ENCODE data around the gene JPT1.

The JPT1 gene

DNA sequence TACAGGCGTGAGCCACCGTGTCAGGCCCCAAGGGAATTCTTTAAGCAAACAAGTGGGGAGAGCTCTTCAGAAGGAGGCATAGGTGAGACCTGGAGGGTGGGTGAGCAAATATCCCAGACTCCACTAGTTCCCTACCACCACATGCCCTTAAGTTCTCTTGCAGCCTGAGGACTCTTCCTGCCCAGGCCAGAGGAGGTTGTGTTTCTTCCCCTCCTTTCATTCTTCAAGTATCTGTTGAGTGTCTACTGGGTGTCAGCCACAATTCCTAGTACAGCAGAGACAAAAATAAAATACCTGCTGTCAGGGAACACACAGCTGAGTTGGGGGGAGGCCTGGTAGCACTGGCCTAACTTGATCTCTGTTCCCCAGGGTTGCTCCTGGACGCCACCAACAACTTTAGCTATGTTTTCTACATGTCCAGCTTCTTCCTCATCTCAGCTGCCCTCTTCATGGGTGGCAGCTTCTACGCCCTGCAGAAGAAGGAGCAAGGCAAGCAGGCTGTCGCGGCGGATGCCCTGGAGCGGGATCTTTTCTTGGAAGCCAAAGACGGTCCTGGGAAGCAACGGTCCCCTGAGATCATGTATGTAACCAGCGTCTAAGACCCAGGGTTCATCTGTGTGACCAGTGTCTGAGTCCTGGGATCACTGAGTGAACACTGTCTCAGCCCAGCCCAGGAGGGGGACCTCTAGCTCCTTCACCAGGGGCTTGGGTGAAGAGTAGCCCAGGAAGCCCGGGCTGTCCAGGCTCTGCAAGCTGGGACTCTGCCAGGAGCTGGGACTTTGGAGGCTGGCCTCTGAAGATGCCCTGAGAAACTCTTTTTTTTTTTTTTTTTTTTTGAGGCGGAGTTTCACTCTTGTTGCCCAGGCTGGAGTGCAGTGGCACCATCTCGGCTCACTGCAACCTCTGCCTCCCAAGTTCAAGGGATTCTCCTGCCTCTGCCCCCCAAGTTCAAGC is 50.4 kb downstream of the JPT1 start:
- ChIA-PET CTCF (interaction anchor here (0.5 to 2.7 kb wide), 6 partner anchors 8 to 310 kb away, joined by 3 to 21 read pairs (median 6); partner anchors contain the start of gene NT5C), POLR2A (interaction anchor here (1.0 to 1.9 kb wide), 4 partner anchors 16 to 92 kb away, joined by 3 to 18 read pairs (median 4); partner anchors contain the start of genes MRPL58, NT5C and SLC16A5)
- no peak for DNase-seq (ENCODE audit: extremely low spot score)
- TF ChIP-seq LEF1 (IDR thresholded peaks at IDR 0.05; ENCODE audit: borderline replicate concordance) (no peak), ZNF384 (IDR thresholded peaks at IDR 0.05) (0 out of 2 replicates have a peak, but pooled peaks have one; percentile 21)

DNA sequence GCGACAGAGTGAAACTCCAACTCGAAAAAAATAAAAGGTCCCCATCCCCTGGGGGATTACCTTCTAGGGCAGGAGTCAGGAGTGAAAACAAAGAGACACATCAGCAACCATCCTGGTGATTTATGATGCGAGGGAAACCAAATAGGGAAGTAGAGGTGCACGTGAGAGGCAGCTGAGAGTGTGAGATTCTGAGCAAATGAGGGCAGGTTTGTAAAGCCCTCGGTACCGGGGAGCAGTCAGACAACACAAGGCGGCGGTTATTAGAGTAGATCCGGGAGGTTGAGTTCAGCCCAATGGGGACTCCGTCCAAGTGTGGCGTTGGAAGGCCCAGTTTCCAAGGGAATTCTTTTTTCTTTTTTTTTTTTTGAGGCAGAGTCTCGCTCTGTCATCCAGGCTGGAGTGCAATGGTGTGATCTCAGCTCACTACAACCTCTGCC is 51.9 kb downstream of the JPT1 start:
- no peak for TF ChIP-seq SUZ12 (IDR thresholded peaks at IDR 0.05)
- TF ChIP-seq L3MBTL2 (conservative IDR thresholded peaks at IDR 0.05) = no peak; the same call in 1 of the 2 replicates
- no peak for TF ChIP-seq LEF1 (IDR thresholded peaks at IDR 0.05; ENCODE audit: borderline replicate concordance)
- no peak for TF ChIP-seq HDGF (IDR thresholded peaks at IDR 0.05; ENCODE audit: borderline replicate concordance)
- TF ChIP-seq, protein P1, sequence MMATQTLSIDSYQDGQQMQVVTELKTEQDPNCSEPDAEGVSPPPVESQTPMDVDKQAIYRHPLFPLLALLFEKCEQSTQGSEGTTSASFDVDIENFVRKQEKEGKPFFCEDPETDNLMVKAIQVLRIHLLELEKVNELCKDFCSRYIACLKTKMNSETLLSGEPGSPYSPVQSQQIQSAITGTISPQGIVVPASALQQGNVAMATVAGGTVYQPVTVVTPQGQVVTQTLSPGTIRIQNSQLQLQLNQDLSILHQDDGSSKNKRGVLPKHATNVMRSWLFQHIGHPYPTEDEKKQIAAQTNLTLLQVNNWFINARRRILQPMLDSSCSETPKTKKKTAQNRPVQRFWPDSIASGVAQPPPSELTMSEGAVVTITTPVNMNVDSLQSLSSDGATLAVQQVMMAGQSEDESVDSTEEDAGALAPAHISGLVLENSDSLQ (IDR thresholded peaks at IDR 0.05) = peak; percentile 68
- DNase-seq (ENCODE audit: extremely low spot score) = no peak
- ChIA-PET POLR2A (no interaction called here), CTCF (interaction anchor here (0.6 to 0.7 kb wide), 2 partner anchors 137 to 141 kb away, joined by 3 to 4 read pairs; no protein-coding TSS in a partner anchor)

DNA sequence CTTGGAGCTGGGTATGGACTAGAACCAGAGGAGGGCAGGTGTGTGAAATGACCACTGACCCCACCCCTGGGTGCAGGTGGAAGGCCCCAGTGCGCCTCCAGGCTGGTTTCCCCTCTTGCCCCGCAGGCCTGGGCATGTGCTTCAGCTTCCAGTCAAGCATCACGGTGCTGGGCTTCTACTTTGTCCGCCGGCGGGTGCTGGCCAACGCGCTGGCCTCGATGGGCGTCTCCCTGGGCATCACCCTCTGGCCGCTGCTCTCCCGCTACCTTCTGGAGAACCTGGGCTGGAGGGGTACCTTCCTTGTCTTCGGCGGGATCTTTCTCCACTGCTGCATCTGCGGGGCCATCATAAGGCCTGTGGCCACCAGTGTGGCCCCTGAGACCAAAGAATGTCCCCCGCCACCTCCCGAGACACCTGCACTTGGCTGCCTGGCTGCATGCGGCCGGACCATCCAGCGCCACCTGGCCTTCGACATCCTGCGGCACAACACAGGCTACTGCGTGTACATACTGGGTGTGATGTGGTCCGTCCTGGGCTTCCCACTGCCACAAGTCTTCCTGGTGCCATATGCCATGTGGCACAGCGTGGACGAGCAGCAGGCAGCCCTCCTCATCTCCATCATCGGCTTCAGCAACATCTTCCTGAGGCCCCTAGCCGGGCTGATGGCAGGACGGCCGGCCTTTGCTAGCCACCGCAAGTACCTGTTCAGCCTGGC is 54.3 kb downstream of the JPT1 start:
- POLR2A ChIA-PET = interaction anchor here (0.9 kb wide), 1 partner anchor 87 kb away, joined by 3 read pairs; no protein-coding TSS in a partner anchor

DNA sequence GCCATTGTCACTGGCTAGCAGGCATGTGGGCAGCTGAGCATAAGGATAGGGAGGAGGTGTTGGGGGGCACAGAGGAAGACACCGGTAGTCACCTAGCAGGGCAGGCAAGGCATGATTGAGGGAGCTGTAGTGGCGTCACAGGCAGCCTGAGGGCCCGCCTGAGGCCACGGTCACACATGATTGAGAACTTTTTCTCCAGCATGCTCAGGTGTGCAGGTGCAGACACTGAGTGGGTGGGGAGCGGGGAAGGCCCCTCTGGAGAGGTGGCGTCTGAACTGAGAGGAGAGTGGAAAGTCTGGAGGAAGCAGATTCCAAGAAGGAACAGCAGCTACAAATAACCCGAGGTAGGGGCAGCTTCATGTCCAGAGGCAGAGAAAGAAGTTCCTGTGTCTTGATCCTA is 55.5 kb downstream of the JPT1 start:
- POLR2A ChIA-PET = interaction anchor here (0.6 to 0.9 kb wide), 4 partner anchors 11 to 797 kb away, joined by 3 read pairs; partner anchors contain the start of genes ARMC7 and MIF4GD
- no peak for DNase-seq (ENCODE audit: extremely low spot score)
- TF ChIP-seq NFRKB (IDR thresholded peaks at IDR 0.05) (no peak), FOXM1 (IDR thresholded peaks at IDR 0.05; ENCODE audit: borderline replicate concordance) (no peak), SUZ12 (IDR thresholded peaks at IDR 0.05) (no peak), BHLHE40 (IDR thresholded peaks at IDR 0.05; ENCODE audit: borderline replicate concordance) (no peak), HDGF (IDR thresholded peaks at IDR 0.05; ENCODE audit: borderline replicate concordance) (no peak), FOXA1 (IDR thresholded peaks at IDR 0.05) (no peak), SP1 (IDR thresholded peaks at IDR 0.05) (no peak), ELF4 (IDR thresholded peaks at IDR 0.05) (no peak), CTBP1 (IDR thresholded peaks at IDR 0.05; ENCODE audit: borderline replicate concordance) (no peak), LEF1 (IDR thresholded peaks at IDR 0.05; ENCODE audit: borderline replicate concordance) (no peak), TARDBP (IDR thresholded peaks at IDR 0.05) (no peak), L3MBTL2 (conservative IDR thresholded peaks at IDR 0.05) (no peak), ARNT (IDR thresholded peaks at IDR 0.05) (no peak), ZNF384 (IDR thresholded peaks at IDR 0.05) (no peak)
- TF ChIP-seq, protein P1 (IDR thresholded peaks at IDR 0.05) = no peak
- CTCF ChIA-PET = interaction anchor here (0.8 to 1.2 kb wide), 2 partner anchors 12 to 15 kb away, joined by 3 read pairs; no protein-coding TSS in a partner anchor

More for the DNA sequence above, 54.3 kb downstream of the JPT1 start:
- CTCF ChIA-PET = interaction anchor here (0.8 kb wide), 1 partner anchor 13 kb away, joined by 3 read pairs; no protein-coding TSS in a partner anchor
- DNase-seq (ENCODE audit: extremely low spot score) = no peak
- no peak for TF ChIP-seq CTBP1 (IDR thresholded peaks at IDR 0.05; ENCODE audit: borderline replicate concordance)

DNA sequence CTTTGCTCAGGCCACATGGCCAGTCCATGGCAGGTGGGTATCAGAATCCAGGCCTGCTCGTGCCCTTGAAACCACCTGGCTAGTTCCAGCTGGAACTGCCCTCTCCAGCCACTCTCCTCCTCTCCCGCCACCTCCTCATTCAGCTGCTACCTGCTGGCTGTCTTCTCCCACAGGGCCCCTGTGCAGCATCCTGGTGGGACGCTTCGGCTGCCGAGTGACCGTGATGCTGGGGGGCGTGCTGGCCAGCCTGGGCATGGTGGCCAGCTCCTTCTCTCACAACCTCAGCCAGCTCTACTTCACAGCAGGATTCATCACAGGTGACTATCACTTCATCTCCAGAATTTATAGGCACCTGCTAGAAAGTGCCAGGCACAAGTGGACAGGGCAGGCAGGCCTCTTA is 56.4 kb downstream of the JPT1 start:
- DNase-seq (ENCODE audit: extremely low spot score) = no peak
- TF ChIP-seq LEF1 (IDR thresholded peaks at IDR 0.05; ENCODE audit: borderline replicate concordance) = no peak
- TF ChIP-seq ELF4 (IDR thresholded peaks at IDR 0.05) = no peak
- TF ChIP-seq FOXK2 (IDR thresholded peaks at IDR 0.05) = no peak
- TF ChIP-seq TARDBP (IDR thresholded peaks at IDR 0.05) = no peak
- no peak for TF ChIP-seq ARNT (IDR thresholded peaks at IDR 0.05)
- no peak for TF ChIP-seq FOXM1 (IDR thresholded peaks at IDR 0.05; ENCODE audit: borderline replicate concordance)
- TF ChIP-seq SUZ12 (IDR thresholded peaks at IDR 0.05) = no peak
- TF ChIP-seq NFRKB (IDR thresholded peaks at IDR 0.05) = no peak
- TF ChIP-seq L3MBTL2 (conservative IDR thresholded peaks at IDR 0.05) = no peak
- no peak for TF ChIP-seq FOXA1 (IDR thresholded peaks at IDR 0.05)
- TF ChIP-seq ZNF384 (IDR thresholded peaks at IDR 0.05) = no peak
- TF ChIP-seq, protein P1 (IDR thresholded peaks at IDR 0.05) = no peak
- TF ChIP-seq CTBP1 (IDR thresholded peaks at IDR 0.05; ENCODE audit: borderline replicate concordance) = no peak
- TF ChIP-seq SP1 (IDR thresholded peaks at IDR 0.05) = no peak
- no peak for TF ChIP-seq BHLHE40 (IDR thresholded peaks at IDR 0.05; ENCODE audit: borderline replicate concordance)
- no peak for TF ChIP-seq HDGF (IDR thresholded peaks at IDR 0.05; ENCODE audit: borderline replicate concordance)
- ChIA-PET POLR2A (interaction anchor here (1.1 kb wide), 1 partner anchor 12 kb away, joined by 3 read pairs; the partner anchor contains the start of gene ARMC7), CTCF (interaction anchor here (1.2 kb wide), 1 partner anchor 16 kb away, joined by 3 read pairs; no protein-coding TSS in a partner anchor)

All from HEK293T (cell line).